Mesendoderm (in vitro differentiated cells): ENCODE measurements around the gene RPS6KA2.

Source experiments
- DNase-seq: peaks from one replicate; pipeline ENCODE4 v3.0.0; 2013
- H2AK5ac ChIP-seq: 2 replicates; pipeline ENCODE4 v1.6.1; 2013; ENCODE audit warnings: low read length, inconsistent platforms
- H2BK120ac ChIP-seq: 2 replicates; pipeline ENCODE4 v1.6.1; 2013; ENCODE audit warnings: low read depth, mild to moderate bottlenecking, low read length, moderate library complexity, mixed read lengths
- H2BK15ac ChIP-seq: replicated peaks from 2 replicates; pipeline ENCODE4 v1.6.1; 2013; ENCODE audit warnings: low read depth, mild to moderate bottlenecking, moderate library complexity
- H2BK5ac ChIP-seq: 2 replicates; pipeline ENCODE4 v1.6.1; 2013; ENCODE audit warnings: low read length, inconsistent platforms
- H3K18ac ChIP-seq: 2 replicates; pipeline ENCODE4 v1.6.1; 2013; ENCODE audit warnings: mild to moderate bottlenecking, low read length, mixed read lengths
- H3K23ac ChIP-seq: one replicate; pipeline ENCODE4 v1.6.1; 2013; ENCODE audit warnings: low read length
- H3K27ac ChIP-seq: 2 replicates; pipeline ENCODE4 v1.5.1; 2013; ENCODE audit warnings: low read depth, mild to moderate bottlenecking, inconsistent platforms, low read length, moderate library complexity
- H3K27me3 ChIP-seq: 2 replicates; pipeline ENCODE4 v1.6.1; 2013; ENCODE audit warnings: low read length, control low read depth, mild to moderate bottlenecking, inconsistent platforms; ENCODE audit not compliant: insufficient read depth, poor library complexity
- H3K36me3 ChIP-seq: 2 replicates; pipeline ENCODE4 v1.6.1; 2013; ENCODE audit warnings: low read length, inconsistent platforms; ENCODE audit not compliant: control insufficient read depth, insufficient read depth
- H3K4ac ChIP-seq: one replicate; pipeline ENCODE4 v1.6.1; 2013; ENCODE audit warnings: low read depth, mild to moderate bottlenecking, low read length, moderate library complexity
- H3K4me1 ChIP-seq: 2 replicates; pipeline ENCODE4 v1.6.1; 2013; ENCODE audit warnings: low read depth, low read length, inconsistent platforms; ENCODE audit not compliant: control insufficient read depth
- H3K4me2 ChIP-seq: 2 replicates; pipeline ENCODE4 v1.6.1; 2013; ENCODE audit warnings: low read length
- H3K4me3 ChIP-seq: 2 replicates; pipeline ENCODE4 v1.5.1; 2013; ENCODE audit warnings: mild to moderate bottlenecking, low read length
- H3K56ac ChIP-seq: one replicate; pipeline ENCODE4 v1.6.1; 2013; ENCODE audit warnings: low read length
- H3K79me1 ChIP-seq: 2 replicates; pipeline ENCODE4 v1.6.1; 2013; ENCODE audit warnings: low read length, inconsistent platforms
- H3K79me2 ChIP-seq: 2 replicates; pipeline ENCODE4 v1.6.1; 2013; ENCODE audit warnings: mild to moderate bottlenecking, low read length; ENCODE audit not compliant: control insufficient read depth, insufficient read depth
- H3K9ac ChIP-seq: 2 replicates; pipeline ENCODE4 v1.6.1; 2013; ENCODE audit warnings: low read length, inconsistent platforms
- H4K5ac ChIP-seq: one replicate; pipeline ENCODE4 v1.6.1; 2013; ENCODE audit warnings: low read length
- H4K8ac ChIP-seq: one replicate; pipeline ENCODE4 v1.6.1; 2013; ENCODE audit warnings: low read depth, mild to moderate bottlenecking, control low read depth, low read length, moderate library complexity
- WGBS: extraction: QIAGEN DNeasy Blood & Tissue Kit; methylation state at CpG from one replicate; pipeline ENCODE4 v1.1.7; 2013; ENCODE audit warnings: low lambda C conversion rate, missing lambda C conversion rate; ENCODE audit not compliant: insufficient coverage; ENCODE audit errors: extremely low coverage; 5-methylcytosine and 5-hydroxymethylcytosine counted together

Gene RPS6KA2

DNA sequence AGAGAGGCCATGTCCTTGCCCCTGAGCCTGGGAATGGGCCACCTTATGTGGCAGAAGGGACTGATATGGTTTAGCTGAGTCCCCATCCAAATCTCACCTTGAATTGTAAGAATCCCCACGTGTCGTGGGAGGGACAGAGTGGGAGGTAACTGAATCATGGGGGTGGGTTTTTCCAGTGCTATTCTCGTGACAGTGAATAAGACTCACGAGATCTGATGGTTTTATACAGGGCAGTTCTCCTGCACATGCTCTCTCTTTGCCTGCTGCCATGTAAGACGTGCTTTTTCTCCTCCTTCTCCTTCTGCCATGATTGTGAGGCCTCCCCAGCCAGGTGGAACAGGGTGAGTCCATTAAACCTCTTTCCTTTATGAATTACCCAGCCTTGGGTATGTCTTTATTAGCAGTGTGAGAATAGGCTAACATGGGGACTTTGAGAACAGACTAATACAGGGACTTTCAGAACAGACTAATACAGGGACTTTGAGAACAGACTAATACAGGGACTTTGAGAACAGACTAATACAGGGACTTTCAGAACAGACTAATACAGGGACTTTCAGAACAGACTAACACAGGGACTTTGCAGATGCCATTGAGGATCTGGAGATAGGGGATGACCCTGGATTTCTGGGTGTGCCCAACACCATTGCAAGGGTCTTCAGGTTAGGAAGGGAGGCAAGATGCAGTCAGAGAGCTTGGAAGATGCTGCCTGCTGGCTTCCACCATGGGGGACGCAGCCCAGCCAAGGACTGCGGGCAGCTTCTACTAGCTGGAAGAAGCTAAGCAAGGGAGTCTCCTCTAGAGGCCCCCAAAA, 127.5 kb downstream of the RPS6KA2 start:
- H3K56ac ChIP-seq = no peak overlapping the region
- H3K4me3 ChIP-seq = no peak overlapping the region
- H4K5ac ChIP-seq = no peak overlapping the region
- H3K4me2 ChIP-seq = no peak overlapping the region
- DNase-seq = no peak
- H4K8ac ChIP-seq = no peak overlapping the region
- WGBS = no CpG with 5 or more reads among the region's 7 CpGs
- H3K79me1 ChIP-seq = no peaks in the 10 kb centered on the region
- H2AK5ac ChIP-seq = no peak overlapping the region
- H3K4me1 ChIP-seq = no peaks in the 10 kb centered on the region
- no peaks in the 10 kb centered on the region for H3K79me2 ChIP-seq
- no peak overlapping the region for H3K27ac ChIP-seq
- H3K18ac ChIP-seq = no peak overlapping the region
- H3K27me3 ChIP-seq = no peaks in the 10 kb centered on the region
- no peak overlapping the region for H2BK15ac ChIP-seq
- no peak overlapping the region for H3K9ac ChIP-seq
- H2BK5ac ChIP-seq = no peak overlapping the region
- H3K23ac ChIP-seq = no peak overlapping the region
- no peaks in the 10 kb centered on the region for H3K36me3 ChIP-seq
- no peak overlapping the region for H3K4ac ChIP-seq
- H2BK120ac ChIP-seq = no peak overlapping the region

DNA sequence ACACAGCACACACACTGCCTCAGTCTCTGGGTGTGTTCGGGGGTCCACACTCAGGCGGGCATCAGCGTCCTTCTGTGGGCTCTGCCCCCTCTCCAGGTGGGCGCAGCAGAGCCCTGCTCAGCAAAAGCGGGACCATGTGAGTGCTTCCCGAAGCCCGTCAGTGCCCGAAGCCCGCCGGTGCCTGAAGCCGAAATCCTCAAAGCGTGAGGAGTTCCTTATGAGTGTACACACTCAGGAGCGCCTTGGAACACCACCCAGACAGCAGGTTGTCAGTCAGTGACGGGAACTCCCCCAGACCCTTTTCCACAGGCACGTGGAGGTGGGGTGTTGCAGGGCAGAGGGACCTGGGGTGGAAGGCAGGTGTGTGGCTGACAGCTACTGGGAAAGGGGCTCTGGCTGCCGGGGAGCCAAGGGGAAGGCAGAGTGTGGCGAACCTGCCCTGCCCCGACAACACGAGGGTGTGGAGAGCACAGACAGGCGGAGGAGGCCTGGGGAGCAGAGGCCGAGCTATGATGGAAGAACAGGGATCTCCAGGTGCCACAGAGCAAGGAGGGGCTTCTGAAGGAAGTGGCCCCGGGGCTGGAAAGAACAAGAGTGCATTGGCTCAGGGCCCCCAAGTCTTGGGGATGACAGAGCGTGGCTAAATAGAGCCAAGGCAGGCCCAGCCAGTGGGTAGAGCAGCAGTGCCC, 128.2 kb downstream of the RPS6KA2 start:
- no peaks in the 10 kb centered on the region for H3K79me1 ChIP-seq
- H4K8ac ChIP-seq = no peak overlapping the region
- no peak overlapping the region for H3K4ac ChIP-seq
- no peaks in the 10 kb centered on the region for H3K4me1 ChIP-seq
- H4K5ac ChIP-seq = no peak overlapping the region
- no peak overlapping the region for H3K4me2 ChIP-seq
- H3K18ac ChIP-seq = no peak overlapping the region
- no peak overlapping the region for H2BK15ac ChIP-seq
- H3K4me3 ChIP-seq = no peak overlapping the region
- H3K36me3 ChIP-seq = no peaks in the 10 kb centered on the region
- H2BK5ac ChIP-seq = no peak overlapping the region
- DNase-seq = no peak
- no peak overlapping the region for H3K56ac ChIP-seq
- H3K79me2 ChIP-seq = no peaks in the 10 kb centered on the region
- no peak overlapping the region for H2AK5ac ChIP-seq
- H3K27ac ChIP-seq = no peak overlapping the region
- H3K27me3 ChIP-seq = no peaks in the 10 kb centered on the region
- WGBS = no CpG with 5 or more reads among the region's 23 CpGs
- no peak overlapping the region for H2BK120ac ChIP-seq
- H3K23ac ChIP-seq = no peak overlapping the region
- H3K9ac ChIP-seq = no peak overlapping the region

DNA sequence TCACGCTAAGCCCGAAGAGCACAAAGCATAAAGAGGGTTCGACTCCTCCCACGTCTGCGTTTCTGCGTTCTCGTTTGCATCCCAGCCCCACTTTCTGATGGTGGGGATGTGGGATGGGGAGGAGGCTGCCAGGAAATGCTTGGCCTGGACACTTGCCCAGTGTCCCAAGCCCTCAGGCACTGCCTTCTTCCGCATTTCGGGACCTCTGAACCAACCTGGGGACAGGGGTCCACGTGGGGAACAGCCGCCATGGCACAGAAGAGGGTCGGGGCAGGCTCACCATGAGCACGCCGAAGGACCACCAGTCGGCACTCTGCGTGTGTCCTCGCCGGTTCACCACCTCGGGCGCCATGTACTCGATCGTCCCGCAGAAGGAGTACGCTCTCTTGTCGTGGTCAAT, 128.8 kb downstream of the RPS6KA2 start:
- Histone ChIP-seq H3K36me3 (no peaks in the 10 kb centered on the region), H3K4ac (no peak overlapping the region), H2AK5ac (no peak overlapping the region), H3K56ac (no peak overlapping the region), H3K4me3 (no peak overlapping the region), H4K5ac (no peak overlapping the region), H3K27ac (no peak overlapping the region), H2BK15ac (no peak overlapping the region), H4K8ac (no peak overlapping the region), H3K23ac (no peak overlapping the region), H3K4me2 (no peak overlapping the region), H3K9ac (no peak overlapping the region), H3K79me2 (no peaks in the 10 kb centered on the region), H3K79me1 (no peaks in the 10 kb centered on the region), H2BK120ac (no peak overlapping the region), H3K18ac (no peak overlapping the region), H3K27me3 (no peaks in the 10 kb centered on the region), H2BK5ac (no peak overlapping the region), H3K4me1 (no peaks in the 10 kb centered on the region)
- no peak for DNase-seq
- no CpG with 5 or more reads among the region's 25 CpGs for WGBS

DNA sequence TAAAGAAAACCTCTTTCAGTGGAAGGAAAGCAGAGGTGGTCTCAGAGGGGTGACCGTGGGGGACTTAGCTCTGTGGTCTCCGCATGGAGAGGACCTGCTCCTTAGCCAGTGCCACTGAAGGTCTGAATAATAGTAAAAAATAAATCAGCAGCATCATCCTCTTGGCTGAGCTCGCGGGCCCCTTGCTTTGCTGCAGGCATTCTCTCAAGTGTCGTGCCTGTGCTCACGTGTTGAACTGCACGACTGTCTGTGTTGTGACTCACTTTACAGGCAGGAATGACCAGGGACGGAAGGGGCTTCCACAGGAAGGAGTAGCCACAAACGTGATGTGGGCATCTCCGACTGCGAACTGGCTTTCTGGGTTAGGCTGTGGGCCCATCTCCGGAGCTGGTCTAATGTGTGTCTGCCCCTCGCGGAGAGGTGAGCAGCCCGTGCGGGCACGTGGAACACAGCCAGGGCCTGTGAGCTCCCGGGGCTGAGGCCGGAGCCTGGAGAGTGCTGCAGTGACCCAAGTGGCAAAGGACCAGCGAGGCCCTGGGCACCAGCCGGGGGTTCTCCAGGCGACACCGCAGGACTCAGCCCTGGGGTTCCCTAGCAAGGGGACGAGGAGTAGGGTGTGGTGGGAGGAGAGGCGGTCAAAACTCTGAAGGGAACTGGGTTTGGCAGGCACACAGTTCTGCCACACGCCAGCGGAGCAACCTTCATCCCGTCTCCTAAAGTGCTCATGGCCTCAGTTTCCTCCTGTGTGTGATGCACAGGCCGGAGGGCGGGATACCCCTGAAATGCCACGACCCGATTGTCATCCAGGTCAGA, 129.8 kb downstream of the RPS6KA2 start:
- Histone ChIP-seq H3K36me3 (no peaks in the 10 kb centered on the region), H3K27ac (no peak overlapping the region), H3K23ac (no peak overlapping the region), H2BK5ac (no peak overlapping the region), H3K27me3 (no peaks in the 10 kb centered on the region), H3K56ac (no peak overlapping the region), H3K79me1 (no peaks in the 10 kb centered on the region), H3K4ac (no peak overlapping the region), H3K4me2 (no peak overlapping the region), H3K18ac (no peak overlapping the region), H2BK120ac (no peak overlapping the region), H2BK15ac (no peak overlapping the region), H4K8ac (no peak overlapping the region), H2AK5ac (no peak overlapping the region), H3K79me2 (no peaks in the 10 kb centered on the region), H3K4me1 (no peaks in the 10 kb centered on the region), H4K5ac (no peak overlapping the region), H3K9ac (no peak overlapping the region), H3K4me3 (no peak overlapping the region)
- WGBS = no CpG with 5 or more reads among the region's 32 CpGs
- no peak for DNase-seq

DNA sequence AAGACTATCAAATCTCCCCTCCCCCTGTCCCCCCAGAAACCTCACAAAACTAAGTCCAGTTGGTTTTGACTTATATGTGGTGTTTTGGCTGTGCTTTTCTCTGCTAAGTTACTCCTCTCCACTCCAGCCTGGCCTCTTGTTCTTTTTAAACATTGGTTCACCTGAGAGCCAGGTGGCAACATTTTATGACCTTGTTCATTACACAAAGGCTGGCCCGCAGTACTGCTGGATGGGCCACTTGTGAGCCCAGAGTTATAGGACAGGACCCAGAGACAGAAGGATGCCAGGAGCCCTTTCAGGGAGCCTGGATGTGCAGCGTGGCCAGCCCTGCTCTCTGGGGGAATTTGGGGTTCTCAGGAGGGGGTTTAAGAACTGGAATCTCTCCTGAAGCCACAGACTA, 130.6 kb downstream of the RPS6KA2 start:
- Histone ChIP-seq H3K79me1 (no peaks in the 10 kb centered on the region), H2AK5ac (no peak overlapping the region), H4K8ac (no peak overlapping the region), H3K4me1 (no peaks in the 10 kb centered on the region), H3K79me2 (no peaks in the 10 kb centered on the region), H2BK15ac (no peak overlapping the region), H4K5ac (no peak overlapping the region), H3K27ac (no peak overlapping the region), H3K9ac (no peak overlapping the region), H3K27me3 (no peaks in the 10 kb centered on the region), H2BK5ac (no peak overlapping the region), H2BK120ac (no peak overlapping the region), H3K4me2 (no peak overlapping the region), H3K4me3 (no peak overlapping the region), H3K36me3 (no peaks in the 10 kb centered on the region), H3K4ac (no peak overlapping the region), H3K18ac (no peak overlapping the region), H3K56ac (no peak overlapping the region), H3K23ac (no peak overlapping the region)
- no peak for DNase-seq
- no CpG with 5 or more reads among the region's 2 CpGs for WGBS
